PC-3 (cell line): ENCODE results near the gene KCTD10. TPM values are rescaled to one million over a fixed set of nuclear protein-coding genes. Genes with fewer than 3 reads are reported as not detected.

Source experiments
- ATAC-seq: fragments of 200-7000 bp; cut with Tn5 transposase; 2 replicates; pipeline ENCODE4 v1.9.1; 2020; ENCODE audit warnings: mild to moderate bottlenecking, moderate library complexity
- BruUV-seq: library from RNA; stranded (reverse); fragments of 400-500 nt; replicated peaks from 2 replicates; lab custom pipeline; 2021; lab: Mats Ljungman, UMichigan
- CTCF ChIA-PET: fragments of 300-600 bp; sonication (Branson Sonifier 250); formaldehyde crosslinking; loops from one replicate; lab custom pipeline; 2022; ENCODE audit warnings: antibody characterized with exemption; lab: Charles Lee
- POLR2A ChIA-PET: fragments of 300-600 bp; sonication (Branson Sonifier 250); formaldehyde crosslinking; loops from one replicate; lab custom pipeline; 2022; ENCODE audit warnings: antibody characterized with exemption; ENCODE audit not compliant: unreplicated experiment; lab: Charles Lee
- DNase-seq: peaks from one replicate; pipeline ENCODE4 v3.0.0-alpha.2; 2015
- H2AFZ ChIP-seq: fragments of 300-600 bp; sonication (generic); 2 replicates; pipeline ENCODE4 v1.6.0; 2016; ENCODE audit warnings: antibody characterized with exemption, low read length
- H3F3A ChIP-seq: fragments of 300-600 bp; sonication (generic); one replicate; pipeline ENCODE4 v1.6.0; 2017; ENCODE audit warnings: antibody characterized with exemption, low read length, control low read depth, mild to moderate bottlenecking; ENCODE audit not compliant: unreplicated experiment
- H3K27ac ChIP-seq: fragments of 300-600 bp; sonication (generic); 2 replicates; pipeline ENCODE4 v1.5.1; 2016; ENCODE audit warnings: mild to moderate bottlenecking, low read length
- H3K27me3 ChIP-seq: fragments of 300-600 bp; sonication (generic); 2 replicates; pipeline ENCODE4 v1.6.1; 2016; ENCODE audit warnings: low read length, mixed read lengths
- H3K36me3 ChIP-seq: fragments of 300-600 bp; sonication (generic); 2 replicates; pipeline ENCODE4 v1.6.1; 2016; ENCODE audit warnings: low read depth, mixed run types, low read length, mixed read lengths
- H3K4me1 ChIP-seq: fragments of 300-600 bp; sonication (generic); 2 replicates; pipeline ENCODE4 v1.5.1; 2016; ENCODE audit warnings: low read length; ENCODE audit not compliant: insufficient read depth
- H3K4me2 ChIP-seq: fragments of 300-600 bp; sonication (generic); 2 replicates; pipeline ENCODE4 v1.6.0; 2016; ENCODE audit warnings: low read length
- H3K4me3 ChIP-seq: fragments of 300-600 bp; sonication (generic); 2 replicates; pipeline ENCODE4 v1.5.1; 2016; ENCODE audit warnings: mild to moderate bottlenecking, low read length, mixed read lengths
- H3K79me2 ChIP-seq: fragments of 300-600 bp; sonication (generic); 2 replicates; pipeline ENCODE4 v1.6.1; 2017; ENCODE audit warnings: low read length, mixed read lengths
- H3K9ac ChIP-seq: fragments of 300-600 bp; sonication (generic); 2 replicates; pipeline ENCODE4 v1.6.0; 2016; ENCODE audit warnings: mild to moderate bottlenecking, low read length
- H3K9me2 ChIP-seq: fragments of 300-600 bp; sonication (generic); replicated peaks from 2 replicates; pipeline ENCODE4 v1.6.1; 2016; ENCODE audit warnings: mixed run types, low read length, mixed read lengths
- H3K9me3 ChIP-seq: fragments of 300-600 bp; sonication (generic); 2 replicates; pipeline ENCODE4 v1.6.1; 2016; ENCODE audit warnings: low read length, mixed read lengths
- H4K20me1 ChIP-seq: fragments of 300-600 bp; sonication (generic); 2 replicates; pipeline ENCODE4 v1.6.1; 2016; ENCODE audit warnings: low read length, mixed read lengths
- CTCF ChIP-seq: fragments of 300-600 bp; sonication (generic); conservative IDR thresholded peaks from 2 replicates; pipeline ENCODE4 v1.5.1; 2017; ENCODE audit warnings: antibody characterized with exemption, low read depth, mild to moderate bottlenecking, low read length
- EZH2 ChIP-seq: fragments of 300-600 bp; sonication (generic); IDR thresholded peaks from one replicate; pipeline ENCODE4 v1.6.1; 2017; ENCODE audit warnings: antibody characterized with exemption, mild to moderate bottlenecking, low read length; ENCODE audit not compliant: unreplicated experiment
- EZH2phosphoT487 ChIP-seq: fragments of 300-600 bp; sonication (generic); IDR thresholded peaks from 2 replicates; pipeline ENCODE4 v1.6.1; 2018; ENCODE audit warnings: mild to moderate bottlenecking, antibody characterized with exemption, low read length, borderline replicate concordance
- intact Hi-C: fragments of 100-400 bp; cut with micrococcal nuclease; formaldehyde crosslinking; loops from 2 replicates; pipeline ENCODE4 v1.9.0; 2023
- total RNA-seq: library from RNA; depleted of rRNA; stranded (reverse); fragments of >200 nt; gene quantifications from 2 replicates; pipeline ENCODE4 v1.2.3, GENCODE V29; 2014

The KCTD10 gene
- total RNA-seq, 1 experiment from 2014 or later = 42.3 TPM

GRCh38 chr12:109504068-109504467, 27.0 kb upstream of the KCTD10 start:
- Histone ChIP-seq H3K4me1 (no peaks in the 10 kb centered on the region), H3K9me3 (no peaks in the 10 kb centered on the region), H3K36me3 (peaks cover 37% of the 10 kb centered on the region; the same call in 1 of the 2 replicates), H3K27me3 (no peaks in the 10 kb centered on the region), H3K9me2 (no peaks in the 10 kb centered on the region), H3F3A (no peaks in the 10 kb centered on the region), H3K79me2 (no peaks in the 10 kb centered on the region), H3K4me2 (no peak overlapping the region), H4K20me1 (no peaks in the 10 kb centered on the region), H3K27ac (no peak overlapping the region), H2AFZ (no peak overlapping the region), H3K4me3 (no peak overlapping the region), H3K9ac (no peak overlapping the region)
- TF ChIP-seq CTCF (no peak), EZH2 (no peak), EZH2phosphoT487 (no peak)
- DNase-seq (no peak), ATAC-seq (no peak)
- no TSS peak for BruUV-seq
- ChIA-PET CTCF (interaction anchor here (0.6 kb wide), 1 partner anchor 9 kb away, joined by 3 read pairs; no protein-coding TSS in a partner anchor), POLR2A (no interaction called here)
- intact Hi-C loops = no loop called here

GRCh38 chr12:109503611-109504010, 26.5 kb upstream of the KCTD10 start:
- no peaks in the 10 kb centered on the region for H3K79me2 ChIP-seq
- no peak overlapping the region for H3K4me3 ChIP-seq
- H3F3A ChIP-seq = no peaks in the 10 kb centered on the region
- H3K36me3 ChIP-seq = peaks cover 38% of the 10 kb centered on the region; the same call in 1 of the 2 replicates
- H3K4me1 ChIP-seq = no peaks in the 10 kb centered on the region
- no peaks in the 10 kb centered on the region for H3K9me2 ChIP-seq
- TF ChIP-seq CTCF = no peak
- no peak for TF ChIP-seq EZH2
- TF ChIP-seq EZH2phosphoT487 = no peak
- H3K9ac ChIP-seq = no peak overlapping the region
- H2AFZ ChIP-seq = no peak overlapping the region
- ATAC-seq (no peak), DNase-seq (no peak)
- BruUV-seq = no TSS peak
- H3K27ac ChIP-seq = no peak overlapping the region
- H3K4me2 ChIP-seq = no peak overlapping the region
- intact Hi-C loops = no loop called here
- H3K9me3 ChIP-seq = no peaks in the 10 kb centered on the region
- ChIA-PET CTCF (interaction anchor here (0.6 kb wide), 1 partner anchor 9 kb away, joined by 3 read pairs; no protein-coding TSS in a partner anchor), POLR2A (no interaction called here)
- H4K20me1 ChIP-seq = no peaks in the 10 kb centered on the region
- H3K27me3 ChIP-seq = no peaks in the 10 kb centered on the region

GRCh38 chr12:109502332-109502731, 25.2 kb upstream of the KCTD10 start:
- no peaks in the 10 kb centered on the region for H3K9me3 ChIP-seq
- H3K27ac ChIP-seq = no peak overlapping the region
- no peaks in the 10 kb centered on the region for H3K79me2 ChIP-seq
- CTCF ChIA-PET = no interaction called here
- H3K36me3 ChIP-seq = peaks cover 40% of the 10 kb centered on the region
- H4K20me1 ChIP-seq = no peaks in the 10 kb centered on the region
- H2AFZ ChIP-seq = no peak overlapping the region
- intact Hi-C loops = no loop called here
- no peaks in the 10 kb centered on the region for H3K4me1 ChIP-seq
- no peaks in the 10 kb centered on the region for H3K27me3 ChIP-seq
- H3K9me2 ChIP-seq = no peaks in the 10 kb centered on the region
- TF ChIP-seq CTCF (no peak), EZH2phosphoT487 (no peak), EZH2 (no peak)
- POLR2A ChIA-PET = no interaction called here
- H3F3A ChIP-seq = no peaks in the 10 kb centered on the region
- H3K9ac ChIP-seq = no peak overlapping the region
- ATAC-seq = no peak
- no peak overlapping the region for H3K4me2 ChIP-seq
- DNase-seq = no peak
- no TSS peak for BruUV-seq
- no peak overlapping the region for H3K4me3 ChIP-seq
